ENCODE measurements around the gene PDE11A. TPM values are rescaled to one million over a fixed set of nuclear protein-coding genes. Genes with fewer than 3 reads are reported as not detected.

The PDE11A gene
- total and polyA plus RNA-seq, 2 experiments from 2014 or later = 0.08 to 0.73 TPM

DNA sequence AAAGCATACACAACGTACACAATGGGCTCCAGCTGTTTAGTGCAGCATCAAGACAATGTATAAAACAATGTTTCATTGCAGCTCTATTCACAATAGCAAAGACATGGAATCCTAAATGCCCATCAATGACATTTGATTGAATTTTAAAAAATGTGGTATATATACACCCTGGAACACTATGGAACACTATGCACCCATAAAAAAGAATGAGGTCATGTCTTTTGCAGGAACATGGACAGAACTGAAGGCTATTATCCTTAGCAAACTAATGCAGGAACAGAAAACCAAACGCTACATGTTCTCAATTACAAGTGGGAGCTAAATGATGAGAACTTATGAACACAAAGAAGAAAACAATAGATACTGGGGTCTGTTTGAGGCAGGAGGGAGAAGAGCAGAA, 364.5 kb downstream of the PDE11A start:
- no peak for TF ChIP-seq NANOG (IDR thresholded peaks at IDR 0.05; ENCODE audit: borderline replicate concordance)
- no peaks in the 10 kb centered on the region for H3K79me2 ChIP-seq (replicated peaks; ENCODE audit: insufficient read depth)
- no peak for ATAC-seq

DNA sequence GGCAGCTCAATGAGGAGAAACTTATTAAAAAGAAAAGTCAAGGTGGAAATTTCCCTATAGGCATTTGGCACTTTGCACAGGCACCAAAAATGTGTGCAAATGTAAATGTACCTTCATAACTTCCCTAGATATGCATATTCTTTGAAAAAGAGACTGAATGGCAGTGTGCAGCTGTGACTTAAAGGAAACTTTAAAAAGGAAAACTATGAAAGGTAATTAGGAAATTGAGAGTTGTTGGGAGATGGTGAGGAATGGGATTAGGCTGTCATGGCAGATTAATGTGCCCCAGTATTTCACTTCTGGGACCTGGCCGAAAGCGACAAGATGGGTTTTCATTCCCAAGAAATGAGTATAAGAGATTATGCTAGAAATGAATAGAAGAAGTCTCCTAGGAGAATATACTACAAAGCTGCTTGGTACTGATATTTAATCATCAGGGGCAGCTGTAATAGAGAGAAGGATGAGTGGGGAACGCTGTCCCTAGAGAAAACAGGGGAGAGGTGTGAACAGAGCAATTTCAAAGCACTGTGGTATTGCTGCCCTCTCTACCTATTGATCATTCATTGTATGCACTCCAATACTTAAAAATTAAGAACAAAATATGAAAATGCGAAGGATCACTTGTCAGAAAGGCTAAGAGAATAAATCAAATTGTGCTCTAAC, 366.9 kb downstream of the PDE11A start:
- no peak for ATAC-seq
- Histone ChIP-seq H3K36me3 (ENCODE audit: insufficient read depth) (no peaks in the 10 kb centered on the region), H3K79me2 (replicated peaks; ENCODE audit: insufficient read depth) (no peaks in the 10 kb centered on the region), H3K9me2 (ENCODE audit: insufficient read depth) (no peaks in the 10 kb centered on the region), H3F3A (replicated peaks; ENCODE audit: low read depth) (no peaks in the 10 kb centered on the region), H3K4me2 (no peak overlapping the region), H3K27ac (ENCODE audit: low read depth) (no peak overlapping the region), H3K4me3 (no peak overlapping the region), H3K4me1 (ENCODE audit: insufficient read depth) (no peaks in the 10 kb centered on the region), H4K20me1 (replicated peaks; ENCODE audit: insufficient read depth) (no peaks in the 10 kb centered on the region), H2AFZ (no peak overlapping the region), H3K27me3 (ENCODE audit: insufficient read depth) (no peaks in the 10 kb centered on the region)
- Mint-ChIP-seq H3K27me3 (ENCODE audit: insufficient read depth, low read depth, poor library complexity) (no peaks in the 10 kb centered on the region), H3K9me3 (no peaks in the 10 kb centered on the region), H3K4me3 (no peak overlapping the region), H3K27ac (no peak overlapping the region), H3K4me1 (no peaks in the 10 kb centered on the region; the same call in 2 of the 3 replicates), H3K36me3 (ENCODE audit: low read depth) (no peaks in the 10 kb centered on the region)
- no peak for DNase-seq (ENCODE audit: low spot score)
- TF ChIP-seq, protein P1, sequence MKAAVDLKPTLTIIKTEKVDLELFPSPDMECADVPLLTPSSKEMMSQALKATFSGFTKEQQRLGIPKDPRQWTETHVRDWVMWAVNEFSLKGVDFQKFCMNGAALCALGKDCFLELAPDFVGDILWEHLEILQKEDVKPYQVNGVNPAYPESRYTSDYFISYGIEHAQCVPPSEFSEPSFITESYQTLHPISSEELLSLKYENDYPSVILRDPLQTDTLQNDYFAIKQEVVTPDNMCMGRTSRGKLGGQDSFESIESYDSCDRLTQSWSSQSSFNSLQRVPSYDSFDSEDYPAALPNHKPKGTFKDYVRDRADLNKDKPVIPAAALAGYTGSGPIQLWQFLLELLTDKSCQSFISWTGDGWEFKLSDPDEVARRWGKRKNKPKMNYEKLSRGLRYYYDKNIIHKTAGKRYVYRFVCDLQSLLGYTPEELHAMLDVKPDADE (IDR thresholded peaks at IDR 0.05) = no peak
- TF ChIP-seq ZNF331 (CRISPR knock-in tag; IDR thresholded peaks at IDR 0.05; ENCODE audit: low read depth) (no peak), JUNB (IDR thresholded peaks at IDR 0.05; ENCODE audit: unreplicated experiment) (no peak), CREB1 (CRISPR knock-in tag; IDR thresholded peaks at IDR 0.05; ENCODE audit: low read depth) (no peak), EZH2 (IDR thresholded peaks at IDR 0.05; ENCODE audit: low read depth, unreplicated experiment) (no peak), EZH2phosphoT487 (IDR thresholded peaks at IDR 0.05; ENCODE audit: unreplicated experiment) (no peak), ZNF114 (CRISPR knock-in tag; IDR thresholded peaks at IDR 0.05) (no peak), STAT1 (IDR thresholded peaks at IDR 0.05; ENCODE audit: unreplicated experiment) (no peak), NANOG (IDR thresholded peaks at IDR 0.05; ENCODE audit: borderline replicate concordance) (no peak)
- TF ChIP-seq, protein P2, sequence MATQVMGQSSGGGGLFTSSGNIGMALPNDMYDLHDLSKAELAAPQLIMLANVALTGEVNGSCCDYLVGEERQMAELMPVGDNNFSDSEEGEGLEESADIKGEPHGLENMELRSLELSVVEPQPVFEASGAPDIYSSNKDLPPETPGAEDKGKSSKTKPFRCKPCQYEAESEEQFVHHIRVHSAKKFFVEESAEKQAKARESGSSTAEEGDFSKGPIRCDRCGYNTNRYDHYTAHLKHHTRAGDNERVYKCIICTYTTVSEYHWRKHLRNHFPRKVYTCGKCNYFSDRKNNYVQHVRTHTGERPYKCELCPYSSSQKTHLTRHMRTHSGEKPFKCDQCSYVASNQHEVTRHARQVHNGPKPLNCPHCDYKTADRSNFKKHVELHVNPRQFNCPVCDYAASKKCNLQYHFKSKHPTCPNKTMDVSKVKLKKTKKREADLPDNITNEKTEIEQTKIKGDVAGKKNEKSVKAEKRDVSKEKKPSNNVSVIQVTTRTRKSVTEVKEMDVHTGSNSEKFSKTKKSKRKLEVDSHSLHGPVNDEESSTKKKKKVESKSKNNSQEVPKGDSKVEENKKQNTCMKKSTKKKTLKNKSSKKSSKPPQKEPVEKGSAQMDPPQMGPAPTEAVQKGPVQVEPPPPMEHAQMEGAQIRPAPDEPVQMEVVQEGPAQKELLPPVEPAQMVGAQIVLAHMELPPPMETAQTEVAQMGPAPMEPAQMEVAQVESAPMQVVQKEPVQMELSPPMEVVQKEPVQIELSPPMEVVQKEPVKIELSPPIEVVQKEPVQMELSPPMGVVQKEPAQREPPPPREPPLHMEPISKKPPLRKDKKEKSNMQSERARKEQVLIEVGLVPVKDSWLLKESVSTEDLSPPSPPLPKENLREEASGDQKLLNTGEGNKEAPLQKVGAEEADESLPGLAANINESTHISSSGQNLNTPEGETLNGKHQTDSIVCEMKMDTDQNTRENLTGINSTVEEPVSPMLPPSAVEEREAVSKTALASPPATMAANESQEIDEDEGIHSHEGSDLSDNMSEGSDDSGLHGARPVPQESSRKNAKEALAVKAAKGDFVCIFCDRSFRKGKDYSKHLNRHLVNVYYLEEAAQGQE (IDR thresholded peaks at IDR 0.05; ENCODE audit: unreplicated experiment) = no peak
- TF ChIP-seq, protein P3, sequence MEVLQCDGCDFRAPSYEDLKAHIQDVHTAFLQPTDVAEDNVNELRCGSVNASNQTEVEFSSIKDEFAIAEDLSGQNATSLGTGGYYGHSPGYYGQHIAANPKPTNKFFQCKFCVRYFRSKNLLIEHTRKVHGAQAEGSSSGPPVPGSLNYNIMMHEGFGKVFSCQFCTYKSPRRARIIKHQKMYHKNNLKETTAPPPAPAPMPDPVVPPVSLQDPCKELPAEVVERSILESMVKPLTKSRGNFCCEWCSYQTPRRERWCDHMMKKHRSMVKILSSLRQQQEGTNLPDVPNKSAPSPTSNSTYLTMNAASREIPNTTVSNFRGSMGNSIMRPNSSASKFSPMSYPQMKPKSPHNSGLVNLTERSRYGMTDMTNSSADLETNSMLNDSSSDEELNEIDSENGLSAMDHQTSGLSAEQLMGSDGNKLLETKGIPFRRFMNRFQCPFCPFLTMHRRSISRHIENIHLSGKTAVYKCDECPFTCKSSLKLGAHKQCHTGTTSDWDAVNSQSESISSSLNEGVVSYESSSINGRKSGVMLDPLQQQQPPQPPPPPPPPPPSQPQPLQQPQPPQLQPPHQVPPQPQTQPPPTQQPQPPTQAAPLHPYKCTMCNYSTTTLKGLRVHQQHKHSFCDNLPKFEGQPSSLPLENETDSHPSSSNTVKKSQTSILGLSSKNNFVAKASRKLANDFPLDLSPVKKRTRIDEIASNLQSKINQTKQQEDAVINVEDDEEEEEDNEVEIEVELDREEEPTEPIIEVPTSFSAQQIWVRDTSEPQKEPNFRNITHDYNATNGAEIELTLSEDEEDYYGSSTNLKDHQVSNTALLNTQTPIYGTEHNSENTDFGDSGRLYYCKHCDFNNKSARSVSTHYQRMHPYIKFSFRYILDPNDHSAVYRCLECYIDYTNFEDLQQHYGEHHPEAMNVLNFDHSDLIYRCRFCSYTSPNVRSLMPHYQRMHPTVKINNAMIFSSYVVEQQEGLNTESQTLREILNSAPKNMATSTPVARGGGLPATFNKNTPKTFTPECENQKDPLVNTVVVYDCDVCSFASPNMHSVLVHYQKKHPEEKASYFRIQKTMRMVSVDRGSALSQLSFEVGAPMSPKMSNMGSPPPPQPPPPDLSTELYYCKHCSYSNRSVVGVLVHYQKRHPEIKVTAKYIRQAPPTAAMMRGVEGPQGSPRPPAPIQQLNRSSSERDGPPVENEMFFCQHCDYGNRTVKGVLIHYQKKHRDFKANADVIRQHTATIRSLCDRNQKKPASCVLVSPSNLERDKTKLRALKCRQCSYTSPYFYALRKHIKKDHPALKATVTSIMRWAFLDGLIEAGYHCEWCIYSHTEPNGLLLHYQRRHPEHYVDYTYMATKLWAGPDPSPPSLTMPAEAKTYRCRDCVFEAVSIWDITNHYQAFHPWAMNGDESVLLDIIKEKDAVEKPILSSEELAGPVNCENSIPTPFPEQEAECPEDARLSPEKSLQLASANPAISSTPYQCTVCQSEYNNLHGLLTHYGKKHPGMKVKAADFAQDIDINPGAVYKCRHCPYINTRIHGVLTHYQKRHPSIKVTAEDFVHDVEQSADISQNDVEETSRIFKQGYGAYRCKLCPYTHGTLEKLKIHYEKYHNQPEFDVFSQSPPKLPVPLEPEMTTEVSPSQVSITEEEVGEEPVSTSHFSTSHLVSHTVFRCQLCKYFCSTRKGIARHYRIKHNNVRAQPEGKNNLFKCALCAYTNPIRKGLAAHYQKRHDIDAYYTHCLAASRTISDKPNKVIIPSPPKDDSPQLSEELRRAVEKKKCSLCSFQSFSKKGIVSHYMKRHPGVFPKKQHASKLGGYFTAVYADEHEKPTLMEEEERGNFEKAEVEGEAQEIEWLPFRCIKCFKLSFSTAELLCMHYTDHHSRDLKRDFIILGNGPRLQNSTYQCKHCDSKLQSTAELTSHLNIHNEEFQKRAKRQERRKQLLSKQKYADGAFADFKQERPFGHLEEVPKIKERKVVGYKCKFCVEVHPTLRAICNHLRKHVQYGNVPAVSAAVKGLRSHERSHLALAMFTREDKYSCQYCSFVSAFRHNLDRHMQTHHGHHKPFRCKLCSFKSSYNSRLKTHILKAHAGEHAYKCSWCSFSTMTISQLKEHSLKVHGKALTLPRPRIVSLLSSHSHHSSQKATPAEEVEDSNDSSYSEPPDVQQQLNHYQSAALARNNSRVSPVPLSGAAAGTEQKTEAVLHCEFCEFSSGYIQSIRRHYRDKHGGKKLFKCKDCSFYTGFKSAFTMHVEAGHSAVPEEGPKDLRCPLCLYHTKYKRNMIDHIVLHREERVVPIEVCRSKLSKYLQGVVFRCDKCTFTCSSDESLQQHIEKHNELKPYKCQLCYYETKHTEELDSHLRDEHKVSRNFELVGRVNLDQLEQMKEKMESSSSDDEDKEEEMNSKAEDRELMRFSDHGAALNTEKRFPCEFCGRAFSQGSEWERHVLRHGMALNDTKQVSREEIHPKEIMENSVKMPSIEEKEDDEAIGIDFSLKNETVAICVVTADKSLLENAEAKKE (CRISPR knock-in tag; IDR thresholded peaks at IDR 0.05) = no peak

More for the DNA sequence above, 364.5 kb downstream of the PDE11A start:
- Histone ChIP-seq H3K4me1 (ENCODE audit: insufficient read depth) (no peaks in the 10 kb centered on the region), H3K27ac (ENCODE audit: low read depth) (no peak overlapping the region), H3F3A (replicated peaks; ENCODE audit: low read depth) (no peaks in the 10 kb centered on the region), H3K4me3 (no peak overlapping the region), H3K9me2 (ENCODE audit: insufficient read depth) (no peaks in the 10 kb centered on the region), H4K20me1 (replicated peaks; ENCODE audit: insufficient read depth) (no peaks in the 10 kb centered on the region), H3K4me2 (no peak overlapping the region), H2AFZ (no peak overlapping the region), H3K27me3 (ENCODE audit: insufficient read depth) (no peaks in the 10 kb centered on the region), H3K36me3 (ENCODE audit: insufficient read depth) (no peaks in the 10 kb centered on the region)
- Mint-ChIP-seq H3K27me3 (ENCODE audit: insufficient read depth, low read depth, poor library complexity) (no peaks in the 10 kb centered on the region), H3K36me3 (ENCODE audit: low read depth) (no peaks in the 10 kb centered on the region), H3K9me3 (no peaks in the 10 kb centered on the region), H3K4me3 (no peak overlapping the region), H3K27ac (no peak overlapping the region), H3K4me1 (no peaks in the 10 kb centered on the region; the same call in 2 of the 3 replicates)
- DNase-seq (ENCODE audit: low spot score) = no peak
